GM19468 (cell line): ENCODE data around the gene POU1F1.
A peak's percentile ranks its signal among the peaks of the same experiment; 100 is the strongest.
"Not testable (repeated sequence)": the region's sequence is repeated elsewhere in the genome, so short reads cannot be mapped to it uniquely, and the experiment has no call there.

ENCODE experiments used
- ATAC-seq: cut with Tn5 transposase; IDR thresholded peaks from one replicate; pipeline ENCODE4 v1.9.1; 2021; ENCODE audit warnings: mild to moderate bottlenecking, moderate library complexity, moderate number of reproducible peaks; ENCODE audit not compliant: unreplicated experiment; ENCODE audit errors: extremely low read depth

The POU1F1 gene

DNA sequence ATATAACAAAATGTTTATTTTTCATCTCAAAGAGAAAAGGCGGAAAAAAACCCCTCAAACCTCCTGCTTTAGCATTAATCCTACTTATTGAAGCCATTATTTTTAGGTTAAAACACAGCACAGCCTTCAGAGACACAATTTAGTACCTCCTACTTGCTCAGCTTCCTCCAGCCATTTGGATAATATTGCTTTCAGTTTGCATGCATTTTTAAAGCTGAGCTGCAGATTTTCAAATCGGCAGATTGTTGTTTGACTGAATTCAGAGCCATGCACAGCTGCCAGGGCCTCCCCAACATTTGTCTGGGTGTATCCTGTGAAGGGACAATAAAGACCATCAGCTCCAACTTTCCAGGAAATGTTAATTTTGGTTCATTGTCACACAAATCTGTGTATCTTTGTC, 14.5 kb downstream of the POU1F1 start:
- ATAC-seq, result no peak

DNA sequence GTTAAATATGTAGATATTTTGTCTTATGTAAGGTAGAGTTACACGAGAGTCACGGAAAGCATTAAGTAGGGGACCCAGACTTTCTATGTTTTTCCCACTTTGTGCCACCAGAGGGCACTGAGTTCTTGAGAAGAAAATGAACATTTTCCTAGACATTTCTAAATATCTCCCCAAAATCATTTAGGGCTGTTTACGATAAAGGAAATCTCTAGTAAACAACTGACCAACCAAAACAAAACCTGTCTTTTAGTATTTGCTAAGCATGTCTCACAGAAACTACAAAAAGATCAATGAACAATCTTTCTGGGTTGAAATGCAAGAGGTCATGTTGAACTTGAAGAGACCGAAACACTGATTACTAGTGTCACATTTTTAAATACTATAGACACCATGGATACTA, 16.1 kb downstream of the POU1F1 start:
- ATAC-seq, result no peak

DNA sequence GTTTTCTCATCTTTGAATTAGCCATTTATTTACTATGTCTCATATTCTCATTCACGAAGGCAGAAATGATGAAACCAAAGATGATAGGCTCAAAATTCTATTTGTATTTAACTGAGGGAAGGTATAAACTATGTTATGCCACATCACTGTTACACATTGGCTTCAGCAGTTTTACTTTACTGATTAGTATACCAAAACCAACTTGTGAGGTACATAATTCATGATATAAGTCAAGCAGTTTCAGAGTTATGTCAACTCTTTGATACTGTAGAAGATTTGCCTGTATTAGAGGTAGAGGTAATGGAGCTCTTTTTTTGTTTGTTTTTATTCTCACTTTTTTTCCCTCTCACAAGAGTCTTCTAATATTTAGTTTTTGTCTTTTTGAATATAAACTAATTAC, 26.4 kb downstream of the POU1F1 start:
- no peak for ATAC-seq

DNA sequence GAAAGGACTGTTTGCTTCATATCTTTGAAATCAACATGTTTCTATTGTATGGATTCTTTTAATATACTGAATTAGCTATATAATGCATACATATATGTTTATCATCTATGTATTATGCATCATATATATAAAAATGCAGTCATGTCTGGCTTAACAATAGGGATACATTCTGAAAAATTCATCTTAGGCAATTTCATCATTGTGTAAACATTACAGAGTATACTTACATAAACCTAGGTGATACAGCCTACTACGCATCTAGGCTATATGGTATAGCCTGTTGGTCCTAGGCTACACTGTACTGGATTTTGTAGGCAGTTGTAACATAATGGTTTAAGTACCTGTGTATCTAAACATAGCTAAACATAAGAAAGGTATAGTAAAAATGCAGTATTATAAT, 27.6 kb downstream of the POU1F1 start:
- ATAC-seq, result no peak

DNA sequence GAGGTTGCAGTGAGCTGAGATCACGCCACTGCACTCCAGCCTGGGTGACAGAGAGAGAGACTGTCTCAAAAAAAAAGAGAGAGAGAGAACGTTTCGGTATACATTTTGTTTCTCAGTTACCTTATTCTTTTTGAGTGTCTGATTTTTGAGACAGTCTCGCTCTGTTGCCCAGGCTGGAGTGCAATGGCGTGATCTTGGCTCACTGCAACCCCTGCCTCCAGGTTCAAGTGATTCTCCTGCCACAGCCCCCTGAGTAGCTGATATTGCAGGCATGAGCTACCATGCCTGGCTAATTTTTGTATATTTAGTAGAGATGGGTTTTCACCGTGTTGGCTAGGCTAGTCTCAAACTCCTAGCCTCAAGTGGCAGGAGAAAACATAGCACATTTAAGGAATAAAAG, 28.2 kb downstream of the POU1F1 start:
- not testable (repeated sequence) for ATAC-seq

DNA sequence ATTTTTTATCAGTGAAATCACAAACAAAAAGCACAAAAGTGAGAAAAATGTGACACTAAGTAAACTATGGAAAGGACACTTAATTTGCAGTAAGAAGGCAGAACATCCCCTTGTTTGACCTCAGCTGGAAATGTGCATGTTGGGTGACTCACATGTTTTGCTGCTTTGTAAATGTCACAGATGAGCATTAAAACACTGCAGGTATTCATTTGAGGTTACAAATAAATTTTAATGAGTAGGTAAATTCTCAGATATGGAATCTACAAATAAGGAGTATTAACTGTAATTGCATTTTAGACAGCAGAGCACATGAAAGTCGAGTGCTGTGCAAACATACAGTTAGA, 29.0 kb downstream of the POU1F1 start:
- no peak for ATAC-seq

DNA sequence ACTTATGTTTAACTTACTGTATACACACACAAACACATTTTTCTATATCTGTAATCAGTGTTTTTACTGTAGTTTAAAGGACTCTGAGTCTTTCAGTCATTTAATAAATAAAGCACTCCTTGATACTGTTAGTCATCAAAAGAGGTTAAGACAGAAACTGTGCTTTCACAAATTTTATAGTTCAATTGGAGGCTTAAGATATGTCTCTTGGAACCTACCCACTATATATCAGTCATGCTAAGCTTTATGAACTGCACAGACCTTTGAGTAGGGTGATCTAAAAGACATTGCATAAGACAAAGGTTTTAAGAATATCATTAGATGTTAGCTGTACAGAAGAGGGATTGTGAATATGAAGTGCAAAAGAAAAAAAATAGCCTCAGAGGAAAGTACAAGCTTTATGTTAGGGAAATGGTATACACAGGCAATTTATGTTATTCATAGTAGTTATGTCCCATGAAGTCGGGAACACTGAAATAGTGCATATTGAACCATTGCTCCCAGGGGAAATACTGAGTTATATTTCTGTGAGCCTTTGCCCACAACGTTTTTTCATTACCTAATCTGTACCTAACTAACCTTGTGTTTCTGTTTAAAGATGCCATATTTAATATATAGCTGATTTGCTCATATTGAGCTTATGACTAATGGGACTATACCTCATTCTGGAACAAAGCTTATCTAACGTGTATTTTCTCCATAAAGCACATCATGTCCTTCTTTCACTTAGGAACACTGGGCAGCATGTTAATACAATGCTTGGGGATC, 29.5 kb downstream of the POU1F1 start:
- no peak for ATAC-seq

DNA sequence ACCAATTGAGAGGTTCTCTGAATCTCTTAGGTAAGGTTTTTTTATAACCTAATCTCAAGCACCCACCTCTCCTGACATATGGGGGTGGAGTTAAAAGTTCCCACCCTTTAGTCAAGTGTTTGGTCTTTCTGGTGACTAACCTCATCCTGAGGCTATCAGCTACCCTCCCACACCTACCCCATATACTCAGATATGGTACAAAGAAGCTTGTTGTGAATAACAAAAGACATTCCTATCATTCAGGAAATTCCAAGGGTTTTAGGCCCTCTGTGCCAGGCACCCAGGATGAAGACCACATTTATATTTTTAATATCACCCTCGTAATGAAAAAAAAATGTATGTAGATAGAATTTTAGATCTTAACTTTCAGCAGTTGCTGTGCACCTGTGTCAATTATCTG, 40.3 kb downstream of the POU1F1 start:
- ATAC-seq, result no peak

DNA sequence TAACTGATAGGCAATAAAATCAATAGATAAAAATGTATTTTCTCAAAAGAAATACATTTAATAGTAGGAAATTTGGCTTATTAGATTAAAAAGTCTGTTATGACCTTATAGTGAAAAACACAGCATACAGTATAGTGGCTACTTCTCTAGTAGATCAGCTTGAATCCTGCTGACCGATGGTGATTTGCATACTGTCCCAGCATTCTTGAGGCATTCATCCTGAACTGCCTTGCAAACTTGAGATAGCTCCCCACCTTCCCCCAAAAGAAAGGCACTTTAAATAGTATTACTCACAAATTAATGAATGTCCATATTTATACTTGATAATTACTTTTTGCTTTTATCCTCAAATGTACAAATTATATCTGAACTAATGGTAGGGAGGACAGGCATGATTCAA, 42.6 kb downstream of the POU1F1 start:
- no peak for ATAC-seq

DNA sequence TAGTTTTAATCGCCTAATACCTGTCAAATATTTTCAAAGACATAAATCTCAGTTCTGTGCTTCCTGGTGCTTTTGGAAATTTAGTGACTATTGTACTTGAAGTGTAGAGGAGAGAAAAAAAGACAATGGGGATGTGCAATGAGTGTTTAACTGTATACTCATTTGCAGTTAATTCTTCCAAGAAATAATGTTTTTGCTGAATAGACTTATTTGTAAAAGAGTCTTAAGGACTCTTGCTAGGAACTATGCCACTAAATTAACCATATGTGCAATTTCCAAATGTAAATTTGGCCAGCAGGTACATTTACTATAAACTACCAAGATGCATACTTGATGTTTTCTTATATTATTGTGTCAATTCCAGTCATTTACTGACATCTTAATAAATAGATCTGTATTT, 47.3 kb downstream of the POU1F1 start:
- no peak for ATAC-seq

DNA sequence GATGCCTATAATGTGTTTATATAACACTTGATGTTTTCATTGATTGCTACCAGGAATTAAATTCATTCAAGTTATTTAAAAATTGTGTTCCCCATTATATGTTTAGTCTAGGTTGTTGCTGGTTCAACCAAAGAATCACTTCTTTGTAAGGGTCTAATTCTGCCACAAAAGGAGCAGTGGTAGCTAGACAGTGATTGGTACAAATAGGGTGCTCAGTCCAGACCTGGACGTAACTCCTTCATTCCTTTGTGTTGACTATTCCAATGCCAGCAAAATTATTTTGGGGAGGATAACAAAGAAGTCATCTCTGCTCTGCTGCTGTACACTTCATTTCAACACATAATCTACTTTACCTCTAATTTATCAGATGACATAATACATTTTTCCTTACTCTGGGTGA, 48.1 kb downstream of the POU1F1 start:
- no peak for ATAC-seq

DNA sequence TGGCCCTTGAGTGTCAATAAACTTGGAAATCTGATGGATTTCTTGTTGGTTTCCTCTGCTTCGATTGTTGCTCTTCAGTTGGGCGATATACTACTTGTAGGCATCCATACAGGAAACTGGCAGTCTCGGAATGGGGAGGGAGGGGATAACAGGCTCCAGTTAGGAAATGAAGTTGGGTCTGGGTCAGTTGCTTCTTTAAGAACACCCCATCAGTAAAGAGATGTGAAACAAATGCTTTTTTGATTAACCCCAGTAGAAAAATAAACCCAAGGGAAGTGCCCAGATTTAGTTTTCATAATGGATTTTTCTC, 48.6 kb downstream of the POU1F1 start:
- ATAC-seq, result no peak

DNA sequence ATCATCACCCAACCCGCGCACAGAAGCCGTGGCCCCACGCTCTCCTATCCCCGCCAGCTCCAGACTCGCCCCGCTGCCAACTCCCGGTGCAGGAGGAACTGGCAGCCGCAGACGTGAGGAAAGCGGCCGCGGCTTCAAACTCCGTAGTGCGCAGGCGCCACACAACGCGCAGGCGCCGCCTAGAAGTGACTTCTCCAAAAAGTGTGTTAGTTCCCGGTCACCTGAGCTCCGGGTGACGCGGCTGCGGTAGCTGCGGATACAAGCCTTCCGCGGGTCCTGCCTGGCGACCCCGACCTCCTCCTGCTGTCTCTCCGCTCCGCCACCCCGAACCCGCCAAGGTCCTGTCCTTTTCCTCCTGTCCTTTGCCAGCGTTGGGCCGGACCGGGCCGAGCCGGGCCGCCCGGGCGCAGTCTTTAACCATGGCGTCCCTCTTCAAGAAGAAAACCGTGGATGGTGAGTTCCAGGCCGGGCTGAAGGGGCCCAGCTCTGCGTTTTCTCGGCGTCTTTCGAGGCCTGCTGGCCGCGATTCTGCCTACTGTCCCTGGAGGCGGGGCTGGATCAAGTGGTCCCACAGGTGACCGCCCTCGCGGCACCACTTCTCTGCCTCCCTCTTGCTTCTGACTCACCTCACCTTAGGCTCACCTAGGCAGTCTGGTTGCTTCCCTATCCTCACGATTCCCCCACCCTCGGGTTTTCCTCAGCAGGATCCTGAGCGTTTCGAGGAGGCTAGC, 49.1 kb downstream of the POU1F1 start, which contains the start of gene CHMP2B:
Gene CHMP2B (plus strand): TSS at position 206 of the 731 bp plus-strand sequence. CDS start 214 bp downstream, at position 420.
- peak; percentile 99 for ATAC-seq

DNA sequence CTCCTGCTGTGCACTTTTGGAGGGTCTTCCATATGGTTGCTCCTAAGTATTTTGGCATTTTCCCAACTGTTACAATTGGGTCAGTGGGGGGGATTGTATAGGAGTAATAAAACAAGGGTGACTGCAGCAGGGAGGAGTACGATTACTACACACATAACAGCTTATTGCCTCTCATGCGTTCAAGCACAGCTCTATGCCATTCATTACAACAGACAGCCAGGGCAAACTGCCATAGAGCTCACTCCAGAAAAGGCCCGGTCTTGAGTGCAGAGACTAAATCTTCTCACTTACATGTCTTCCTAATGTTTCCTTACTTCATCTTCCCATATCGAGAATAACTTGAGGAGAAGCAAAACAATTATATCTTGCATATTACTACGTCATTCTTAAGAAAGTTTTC, 50.7 kb downstream of the POU1F1 start:
- ATAC-seq, result no peak

DNA sequence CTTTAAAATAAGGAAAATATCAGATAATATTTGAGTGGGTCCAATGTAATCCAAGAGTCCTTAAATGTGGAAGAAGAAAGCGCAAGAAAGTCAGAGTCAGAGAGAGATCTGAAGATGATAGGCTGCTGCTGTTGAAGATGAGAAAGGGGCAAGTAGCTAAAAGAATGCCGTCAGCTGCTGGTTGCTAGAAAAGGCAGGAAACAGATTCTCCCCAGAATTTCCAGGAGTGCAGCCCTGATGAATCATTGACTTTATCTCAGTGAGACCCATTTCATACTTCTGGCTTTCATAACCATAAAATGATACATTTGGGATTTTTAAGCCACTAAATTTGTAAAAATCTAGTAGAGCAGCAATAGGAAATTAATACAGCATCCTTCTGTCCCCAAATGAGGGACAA, 56.8 kb downstream of the POU1F1 start:
- ATAC-seq, result no peak

DNA sequence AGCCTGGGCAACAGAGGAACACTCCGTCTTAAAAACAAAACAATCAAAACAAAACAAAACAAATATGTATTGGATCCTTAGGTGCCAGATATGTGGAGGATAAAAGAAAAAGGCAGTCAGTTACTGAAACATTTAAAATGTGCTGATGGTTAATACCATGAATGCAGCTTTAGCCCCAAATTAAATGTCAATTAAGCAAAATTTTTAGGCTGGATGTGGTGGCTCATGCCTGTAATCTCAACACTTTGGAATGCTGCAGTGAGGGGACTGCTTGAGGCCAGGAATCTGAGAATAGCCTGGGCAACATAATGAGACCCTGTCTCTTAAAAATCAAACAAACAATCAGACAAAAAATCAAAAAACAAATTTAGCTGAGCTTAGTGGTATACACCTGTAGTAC, 57.8 kb downstream of the POU1F1 start:
- ATAC-seq, result no peak
